Activated naive CD4-positive, alpha-beta T cell treated with anti-CD3 and anti-CD28 coated beads for 36 hours (primary cell): ENCODE results near the gene TTC8. TPM values are rescaled to one million over a fixed set of nuclear protein-coding genes. Genes with fewer than 3 reads are reported as not detected.

Experiments
- CTCF ChIA-PET: fragments of 350-600 bp; sonication (Branson Sonifier 250); formaldehyde crosslinking; loops from one replicate; lab custom pipeline; 2021; ENCODE audit warnings: antibody characterized with exemption; lab: Charles Lee
- DNase-seq: peaks from one replicate; pipeline ENCODE4 v3.0.0-alpha.2; 2020
- H3K27ac Mint-ChIP-seq: one replicate; pipeline ENCODE4 v1.8.0; 2021; ENCODE audit warnings: mild to moderate bottlenecking, mixed read lengths
- H3K27me3 Mint-ChIP-seq: one replicate; pipeline ENCODE4 v1.8.0; 2021; ENCODE audit warnings: low read depth, mixed read lengths
- H3K36me3 Mint-ChIP-seq: one replicate; pipeline ENCODE4 v1.8.0; 2021; ENCODE audit warnings: low read depth, mixed read lengths
- H3K4me1 Mint-ChIP-seq: one replicate; pipeline ENCODE4 v1.8.0; 2021; ENCODE audit warnings: low read depth, mixed read lengths
- H3K4me3 Mint-ChIP-seq: one replicate; pipeline ENCODE4 v1.8.0; 2021; ENCODE audit warnings: mild to moderate bottlenecking, moderate library complexity, mixed read lengths
- H3K9me3 Mint-ChIP-seq: one replicate; pipeline ENCODE4 v1.8.0; 2021; ENCODE audit warnings: mixed read lengths
- intact Hi-C: fragments of 100-400 bp; cut with micrococcal nuclease; formaldehyde crosslinking; loops from one replicate; pipeline ENCODE4 v1.15.1; 2023
- total RNA-seq, 2 experiments: library from RNA; stranded (reverse); gene quantifications; one replicate each; pipeline ENCODE4 v1.2.3, GENCODE V29; 2021

Gene TTC8
- total RNA-seq, 2 experiments from 2014 or later: 1.8 to 1.9 TPM

DNA sequence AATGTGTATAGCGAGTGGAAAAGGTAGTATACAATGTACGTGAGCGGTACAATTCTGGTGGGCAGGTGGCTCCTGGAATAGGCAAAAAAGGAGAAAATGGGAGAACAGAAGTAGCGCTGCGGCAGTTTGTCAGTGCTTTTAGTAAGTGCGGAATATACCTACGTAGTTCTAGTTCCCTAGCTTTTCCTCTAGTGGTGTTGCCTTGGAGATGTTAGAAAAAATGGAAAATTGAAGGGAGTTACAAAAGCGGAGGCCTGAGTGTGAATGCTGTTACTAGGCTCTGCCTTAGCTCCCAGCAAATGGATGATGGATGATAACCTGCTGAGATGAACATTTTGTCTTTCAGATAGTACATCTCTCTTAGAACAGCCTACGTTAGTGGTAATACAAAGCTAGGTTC lies 1.1 kb downstream of the TTC8 start:
- CTCF ChIA-PET: interaction anchor here (0.9 kb wide), 1 partner anchor 202 kb away, joined by 3 read pairs; no protein-coding TSS in a partner anchor
- Mint-ChIP-seq H3K36me3 (no peaks in the 10 kb centered on the region), H3K27ac (no peak overlapping the region), H3K4me3 (peak overlapping the region; percentile 80), H3K9me3 (no peaks in the 10 kb centered on the region), H3K27me3 (no peaks in the 10 kb centered on the region), H3K4me1 (peaks cover 9% of the 10 kb centered on the region)
- intact Hi-C loops: loop anchor here (2.0 to 10.0 kb wide), 3 partner anchors 263 to 1559 kb away; partner anchors contain the start of genes GALC and ZC3H14
- no peak for DNase-seq

GRCh38 chr14:88829188-88829587 lies 4.7 kb downstream of the TTC8 start:
- CTCF ChIA-PET: interaction anchor here (1.3 kb wide), 1 partner anchor 36 kb away, joined by 4 read pairs; the partner anchor contains the start of gene EML5
- Mint-ChIP-seq H3K4me3 (no peak overlapping the region), H3K27ac (no peak overlapping the region), H3K27me3 (no peaks in the 10 kb centered on the region), H3K4me1 (peaks cover 11% of the 10 kb centered on the region), H3K36me3 (no peaks in the 10 kb centered on the region), H3K9me3 (no peaks in the 10 kb centered on the region)
- intact Hi-C loops: loop anchor here (10.0 kb wide), 1 partner anchor 834 kb away; the partner anchor contains the start of gene GALC
- DNase-seq: no peak

DNA sequence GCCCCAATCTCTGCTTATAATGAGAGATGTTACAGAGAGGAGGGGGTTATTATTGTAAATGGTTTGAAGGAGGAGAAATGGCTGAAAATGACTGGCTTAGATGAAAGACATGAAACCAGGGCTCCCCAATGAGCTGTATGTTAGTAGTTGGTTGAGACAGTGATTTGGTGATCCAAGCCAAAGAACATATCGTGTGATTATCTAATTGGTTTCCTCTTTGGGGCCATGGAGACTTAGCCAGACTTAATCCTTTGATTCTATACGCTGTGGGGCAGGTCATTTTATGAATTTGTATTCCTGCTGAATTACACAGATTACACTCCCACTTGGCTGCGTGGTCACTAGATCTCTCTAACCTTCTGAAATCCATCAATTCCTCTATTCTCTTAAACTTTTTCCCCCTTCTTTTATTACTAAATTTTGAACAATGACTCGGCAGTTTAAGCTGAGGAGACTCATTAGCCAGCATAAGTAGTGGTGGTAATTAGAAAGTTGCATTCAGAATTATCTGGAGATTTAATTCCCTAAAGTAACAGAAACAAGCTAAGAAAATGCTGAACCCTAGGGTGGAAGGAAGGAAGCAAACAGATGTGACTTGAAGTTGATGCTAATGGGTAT lies 5.3 kb downstream of the TTC8 start:
- CTCF ChIA-PET: interaction anchor here (1.3 kb wide), 1 partner anchor 37 kb away, joined by 4 read pairs; the partner anchor contains the start of gene EML5
- DNase-seq: no peak
- H3K36me3 Mint-ChIP-seq: no peaks in the 10 kb centered on the region
- no peak overlapping the region for H3K4me3 Mint-ChIP-seq
- H3K27me3 Mint-ChIP-seq: no peaks in the 10 kb centered on the region
- no peak overlapping the region for H3K27ac Mint-ChIP-seq
- peaks cover 11% of the 10 kb centered on the region for H3K4me1 Mint-ChIP-seq
- H3K9me3 Mint-ChIP-seq: no peaks in the 10 kb centered on the region
- intact Hi-C loops: loop anchor here (10.0 kb wide), 1 partner anchor 835 kb away; the partner anchor contains the start of gene GALC

DNA sequence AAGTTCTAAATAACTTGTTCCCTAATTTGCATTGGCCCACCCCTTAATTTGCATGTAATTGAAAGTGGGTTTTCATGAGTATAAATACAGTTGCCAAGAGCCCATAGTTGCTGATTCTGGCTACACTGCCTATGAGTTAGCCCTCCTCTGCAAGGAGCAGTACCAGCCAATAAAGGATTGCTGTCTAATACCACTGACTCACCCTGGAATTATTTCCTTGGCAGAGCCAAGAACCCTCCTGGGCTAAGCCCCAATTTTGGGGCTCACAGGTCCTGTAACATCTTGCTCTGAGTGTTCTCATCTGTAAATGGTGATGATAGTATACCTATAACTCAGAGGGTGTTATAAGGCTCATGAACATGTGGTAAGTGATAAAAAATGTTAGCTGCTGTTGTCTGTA lies 6.8 kb downstream of the TTC8 start:
- no peaks in the 10 kb centered on the region for H3K36me3 Mint-ChIP-seq
- no peak overlapping the region for H3K27ac Mint-ChIP-seq
- CTCF ChIA-PET: no interaction called here

DNA sequence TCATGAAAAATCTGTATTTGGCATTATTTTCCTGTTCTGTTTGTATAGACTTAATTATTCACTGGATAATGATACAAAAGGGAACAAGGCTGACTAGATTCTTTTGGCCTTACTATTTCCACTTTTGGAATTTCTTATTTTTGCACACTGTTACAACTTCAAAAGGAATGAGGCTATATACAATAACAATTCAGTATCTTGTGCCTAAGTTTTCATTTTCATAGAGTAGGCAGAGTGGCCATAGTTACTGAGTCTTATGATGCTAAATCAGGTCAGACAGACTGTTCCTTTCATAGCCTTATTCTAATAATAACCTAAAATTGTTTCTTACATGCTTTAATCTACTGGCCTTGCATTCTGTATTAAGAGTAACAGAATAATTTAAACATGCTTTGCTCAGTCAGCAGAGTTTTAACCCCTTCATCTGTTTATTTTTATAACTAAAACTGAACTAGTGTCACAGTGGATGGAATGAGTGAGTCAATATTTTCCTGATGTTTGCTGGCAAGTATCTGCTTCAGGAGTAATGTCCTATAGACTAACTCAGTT lies 10.5 kb downstream of the TTC8 start:
- H3K27ac Mint-ChIP-seq: no peak overlapping the region
- H3K4me3 Mint-ChIP-seq: no peak overlapping the region
- H3K36me3 Mint-ChIP-seq: no peaks in the 10 kb centered on the region
- H3K9me3 Mint-ChIP-seq: no peaks in the 10 kb centered on the region
- peaks cover 4% of the 10 kb centered on the region for H3K27me3 Mint-ChIP-seq
- H3K4me1 Mint-ChIP-seq: peaks cover 4% of the 10 kb centered on the region
- DNase-seq: no peak
- CTCF ChIA-PET: no interaction called here
- intact Hi-C loops: no loop called here

More for the DNA sequence above, 6.8 kb downstream of the TTC8 start:
- H3K4me1 Mint-ChIP-seq: peaks cover 5% of the 10 kb centered on the region
- H3K9me3 Mint-ChIP-seq: no peaks in the 10 kb centered on the region
- no peaks in the 10 kb centered on the region for H3K27me3 Mint-ChIP-seq
- H3K4me3 Mint-ChIP-seq: no peak overlapping the region
- no peak for DNase-seq
- intact Hi-C loops: no loop called here

DNA sequence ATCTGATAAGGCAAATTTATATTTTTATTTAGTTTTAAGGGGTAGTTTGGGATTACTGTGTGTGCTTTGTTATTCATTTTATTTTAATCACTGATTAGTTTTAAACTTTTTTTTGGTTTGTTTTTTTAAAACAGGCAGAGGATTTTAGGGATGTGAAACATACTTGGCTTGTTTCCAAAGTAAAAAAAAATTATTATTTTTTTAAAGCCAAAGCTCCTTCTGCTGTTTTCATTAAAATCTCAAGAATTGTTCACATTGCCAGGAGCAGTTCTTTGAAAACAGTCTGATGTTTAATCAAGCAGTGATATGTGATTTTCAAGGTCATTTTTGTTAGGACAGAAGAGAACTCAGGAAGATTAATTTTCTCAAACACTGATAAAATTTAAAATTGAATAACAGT lies 11.2 kb downstream of the TTC8 start:
- no peak overlapping the region for H3K4me3 Mint-ChIP-seq
- peaks cover 4% of the 10 kb centered on the region for H3K27me3 Mint-ChIP-seq
- H3K4me1 Mint-ChIP-seq: peaks cover 4% of the 10 kb centered on the region
- intact Hi-C loops: no loop called here
- CTCF ChIA-PET: no interaction called here
- no peaks in the 10 kb centered on the region for H3K36me3 Mint-ChIP-seq
- H3K9me3 Mint-ChIP-seq: no peaks in the 10 kb centered on the region
- no peak for DNase-seq
- H3K27ac Mint-ChIP-seq: no peak overlapping the region

DNA sequence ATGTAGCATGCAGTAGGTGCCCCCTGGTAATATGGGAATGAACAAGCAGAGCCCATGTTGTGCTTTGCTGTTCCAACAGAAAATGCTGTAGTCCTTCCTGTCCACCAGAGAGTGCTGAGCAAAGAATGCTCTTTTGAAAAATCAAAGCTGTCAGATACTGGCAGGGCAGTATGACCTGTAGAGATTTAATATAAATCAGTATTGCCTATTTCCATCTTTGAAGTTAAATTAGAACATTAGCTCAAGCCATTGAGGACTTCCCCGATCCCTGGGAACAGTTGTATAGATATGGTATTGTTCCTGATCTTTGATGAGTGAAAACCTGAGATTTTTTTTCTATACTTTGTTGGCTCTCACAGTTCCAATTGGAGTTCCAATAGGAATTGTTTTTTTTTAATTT lies 13.0 kb downstream of the TTC8 start:
- H3K4me3 Mint-ChIP-seq: no peak overlapping the region
- H3K9me3 Mint-ChIP-seq: no peaks in the 10 kb centered on the region
- no peak for DNase-seq
- CTCF ChIA-PET: no interaction called here
- intact Hi-C loops: no loop called here
- H3K36me3 Mint-ChIP-seq: no peaks in the 10 kb centered on the region
- H3K27me3 Mint-ChIP-seq: peaks cover 4% of the 10 kb centered on the region
- no peak overlapping the region for H3K27ac Mint-ChIP-seq
- H3K4me1 Mint-ChIP-seq: no peaks in the 10 kb centered on the region

DNA sequence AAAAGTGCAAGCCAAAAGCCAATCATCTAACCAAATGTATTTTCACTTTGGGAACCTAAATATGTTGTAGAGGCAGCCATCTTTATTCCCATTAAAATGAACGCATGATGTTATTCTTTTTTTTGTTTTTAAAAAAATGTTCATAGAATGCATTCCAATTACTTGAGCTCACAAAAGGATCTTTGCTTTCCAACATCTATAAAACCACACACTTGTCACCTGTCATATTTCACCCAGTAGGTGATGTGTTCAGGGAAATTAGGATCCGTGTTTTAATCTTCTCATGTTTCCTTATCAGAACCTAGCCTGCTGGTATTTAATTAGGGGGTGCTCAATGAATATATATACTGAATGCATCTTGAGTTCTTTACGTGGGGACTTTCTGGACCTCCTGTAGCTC lies 13.6 kb downstream of the TTC8 start:
- H3K36me3 Mint-ChIP-seq: no peaks in the 10 kb centered on the region
- CTCF ChIA-PET: interaction anchor here (1.2 kb wide), 1 partner anchor 282 kb away, joined by 3 read pairs; no protein-coding TSS in a partner anchor

DNA sequence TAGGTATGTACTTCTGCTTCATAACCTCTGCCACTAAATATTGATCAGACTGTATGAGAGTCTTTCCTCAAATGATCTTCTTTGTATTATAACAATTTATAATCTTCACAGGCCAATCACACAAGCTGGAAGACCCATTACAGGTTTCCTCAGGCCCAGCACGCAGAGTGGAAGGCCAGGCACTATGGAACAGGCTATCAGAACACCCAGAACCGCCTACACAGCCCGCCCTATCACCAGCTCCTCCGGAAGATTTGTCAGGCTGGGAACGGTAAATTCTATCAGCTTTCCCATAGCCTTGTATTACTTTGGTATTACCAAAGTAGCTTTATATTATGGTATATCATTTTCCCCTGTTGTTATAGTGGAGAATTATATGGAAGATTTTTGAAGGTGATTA lies 16.5 kb downstream of the TTC8 start:
- CTCF ChIA-PET: interaction anchor here (0.5 kb wide), 1 partner anchor 177 kb away, joined by 3 read pairs; no protein-coding TSS in a partner anchor
- Mint-ChIP-seq H3K4me1 (no peaks in the 10 kb centered on the region), H3K36me3 (no peaks in the 10 kb centered on the region)

More for the DNA sequence above, 13.6 kb downstream of the TTC8 start:
- no peak for DNase-seq
- no peaks in the 10 kb centered on the region for H3K9me3 Mint-ChIP-seq
- intact Hi-C loops: no loop called here
- no peaks in the 10 kb centered on the region for H3K4me1 Mint-ChIP-seq
- H3K27me3 Mint-ChIP-seq: peaks cover 4% of the 10 kb centered on the region
- no peak overlapping the region for H3K4me3 Mint-ChIP-seq
- no peak overlapping the region for H3K27ac Mint-ChIP-seq

GRCh38 chr14:88841741-88842140 lies 17.3 kb downstream of the TTC8 start:
- H3K9me3 Mint-ChIP-seq: no peaks in the 10 kb centered on the region
- H3K36me3 Mint-ChIP-seq: no peaks in the 10 kb centered on the region
- no peak overlapping the region for H3K27ac Mint-ChIP-seq
- H3K27me3 Mint-ChIP-seq: peaks cover 4% of the 10 kb centered on the region
- H3K4me3 Mint-ChIP-seq: no peak overlapping the region
- intact Hi-C loops: no loop called here
- H3K4me1 Mint-ChIP-seq: no peaks in the 10 kb centered on the region
- CTCF ChIA-PET: interaction anchor here (0.5 kb wide), 1 partner anchor 147 kb away, joined by 3 read pairs; no protein-coding TSS in a partner anchor
- DNase-seq: no peak

More for the DNA sequence above, 16.5 kb downstream of the TTC8 start:
- no peak overlapping the region for H3K4me3 Mint-ChIP-seq
- intact Hi-C loops: no loop called here
- H3K27ac Mint-ChIP-seq: no peak overlapping the region
- H3K27me3 Mint-ChIP-seq: peaks cover 4% of the 10 kb centered on the region
- DNase-seq: no peak
- H3K9me3 Mint-ChIP-seq: no peaks in the 10 kb centered on the region

GRCh38 chr14:88842414-88842813 lies 18.0 kb downstream of the TTC8 start:
- H3K27me3 Mint-ChIP-seq: no peaks in the 10 kb centered on the region
- intact Hi-C loops: no loop called here
- no peaks in the 10 kb centered on the region for H3K36me3 Mint-ChIP-seq
- H3K4me1 Mint-ChIP-seq: no peaks in the 10 kb centered on the region
- DNase-seq: no peak
- CTCF ChIA-PET: no interaction called here
- H3K4me3 Mint-ChIP-seq: no peak overlapping the region
- no peak overlapping the region for H3K27ac Mint-ChIP-seq
- H3K9me3 Mint-ChIP-seq: no peaks in the 10 kb centered on the region

DNA sequence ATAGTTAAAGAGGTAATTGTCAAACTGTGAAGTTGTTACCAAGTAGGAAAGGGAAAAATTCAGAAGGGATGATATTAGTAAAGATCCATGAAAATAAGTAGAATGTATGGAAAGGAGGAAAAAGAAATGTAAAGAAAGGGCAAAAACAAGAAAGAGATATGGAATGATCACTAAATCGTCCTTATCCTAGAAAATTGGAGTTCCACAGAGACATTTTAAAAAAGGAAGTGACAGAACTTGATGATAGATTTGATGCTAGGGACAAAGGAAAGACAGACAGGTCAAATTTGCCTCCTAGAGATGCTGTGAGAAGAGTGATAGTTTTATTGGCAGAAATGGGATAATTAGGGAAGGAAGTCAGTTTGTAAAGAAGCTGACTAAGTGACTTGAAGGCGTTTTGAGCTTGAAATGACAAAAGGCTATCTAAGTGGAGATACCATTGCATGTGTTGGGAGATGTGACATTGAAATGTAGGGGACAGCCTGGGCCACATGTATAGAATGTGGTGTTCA lies 20.6 kb downstream of the TTC8 start:
- H3K36me3 Mint-ChIP-seq: no peaks in the 10 kb centered on the region
- H3K27ac Mint-ChIP-seq: no peak overlapping the region
- H3K4me3 Mint-ChIP-seq: no peak overlapping the region
- no peaks in the 10 kb centered on the region for H3K4me1 Mint-ChIP-seq
- no peaks in the 10 kb centered on the region for H3K27me3 Mint-ChIP-seq
- CTCF ChIA-PET: no interaction called here
- intact Hi-C loops: no loop called here
- no peaks in the 10 kb centered on the region for H3K9me3 Mint-ChIP-seq
- no peak for DNase-seq
